HCT116 (cell line): Measurements from ENCODE around the gene PANK4.

ENCODE experiments used
- CEBPB ChIP-seq: IDR thresholded peaks from 2 replicates; pipeline ENCODE4 v1.6.1; 2012; ENCODE audit warnings: low read depth
- CTCF ChIP-seq, 3 experiments: fragments of 200-600 bp in 1 of 3; sonication (generic) in 1 of 3; IDR thresholded peaks in 2 of 3; conservative IDR thresholded peaks in 1 of 3; 2 replicates each; pipeline ENCODE4 v1.5.1; 2012 to 2017; ENCODE audit warnings: low read depth in 2 of 3, low read length in 2 of 3, antibody characterized with exemption in 1 of 3, borderline replicate concordance in 1 of 3, control low read depth in 1 of 3, mild to moderate bottlenecking in 1 of 3, mixed read lengths in 1 of 3, mixed run types in 1 of 3, moderate library complexity in 1 of 3; ENCODE audit not compliant: insufficient read depth in 1 of 3
- EGR1 ChIP-seq: IDR thresholded peaks from 2 replicates; pipeline ENCODE4 v1.6.1; 2012; ENCODE audit warnings: low read depth
- ELF1 ChIP-seq: IDR thresholded peaks from 2 replicates; pipeline ENCODE4 v1.6.1; 2012; ENCODE audit warnings: low read depth, borderline replicate concordance
- EZH2 ChIP-seq: fragments of 200-600 bp; sonication (generic); IDR thresholded peaks from 2 replicates; pipeline ENCODE4 v1.6.1; 2017; ENCODE audit warnings: antibody characterized with exemption, mixed run types
- EZH2phosphoT487 ChIP-seq: fragments of 200-600 bp; IDR thresholded peaks from 2 replicates; pipeline ENCODE4 v1.6.1; 2018; ENCODE audit warnings: antibody characterized with exemption, borderline replicate concordance
- MAX ChIP-seq: IDR thresholded peaks from 2 replicates; pipeline ENCODE4 v1.6.1; 2012
- POLR2A ChIP-seq: IDR thresholded peaks from 2 replicates; pipeline ENCODE4 v1.7.0; 2011; ENCODE audit warnings: borderline replicate concordance; ENCODE audit not compliant: insufficient read depth, insufficient read length; ENCODE audit errors: extremely low read depth
- POLR2AphosphoS5 ChIP-seq: IDR thresholded peaks from 2 replicates; pipeline ENCODE4 v1.6.1; 2011; ENCODE audit warnings: mild to moderate bottlenecking, low read depth, low read length, moderate library complexity
- REST ChIP-seq: IDR thresholded peaks from 2 replicates; pipeline ENCODE4 v1.6.1; 2012; ENCODE audit warnings: low read depth
- ZBTB33 ChIP-seq: IDR thresholded peaks from 2 replicates; pipeline ENCODE4 v1.6.1; 2011; ENCODE audit warnings: mild to moderate bottlenecking, low read length, moderate library complexity; ENCODE audit not compliant: insufficient replicate concordance; ENCODE audit errors: extremely low read depth
- ZFX ChIP-seq: fragments of 450-650 bp; IDR thresholded peaks from 2 replicates; pipeline ENCODE4 v1.6.1; 2017

- TF ChIP-seq EZH2phosphoT487 (no peak), EZH2 (no peak), ZFX (no peak), POLR2AphosphoS5 (no peak), REST (no peak), CTCF (IDR thresholded peaks at IDR 0.05 in 2 of 3, conservative IDR thresholded peaks at IDR 0.05 in 1 of 3; ENCODE audit: borderline replicate concordance in 1 of 3, insufficient read depth in 1 of 3, low read depth in 2 of 3, low read length in 2 of 3) (no peak), MAX (no peak), CEBPB (no peak), ZBTB33 (no peak), POLR2A (no peak), ELF1 (no peak), EGR1 (no peak)
Observed at GRCh38 chr1:2520806-2521205, 5.6 kb downstream of the PANK4 start.
